ENCODE results near the gene LARP1B. TPM values are rescaled to one million over a fixed set of nuclear protein-coding genes. Genes with fewer than 3 reads are reported as not detected.
A peak's percentile ranks its signal among the peaks of the same experiment; 100 is the strongest.

LARP1B gene
- total and polyA plus RNA-seq, 2 of the 8 experiments (the other 6 are each of a cell fraction or from before 2014, with no cell fraction given): 10.6 to 47.0 TPM

DNA sequence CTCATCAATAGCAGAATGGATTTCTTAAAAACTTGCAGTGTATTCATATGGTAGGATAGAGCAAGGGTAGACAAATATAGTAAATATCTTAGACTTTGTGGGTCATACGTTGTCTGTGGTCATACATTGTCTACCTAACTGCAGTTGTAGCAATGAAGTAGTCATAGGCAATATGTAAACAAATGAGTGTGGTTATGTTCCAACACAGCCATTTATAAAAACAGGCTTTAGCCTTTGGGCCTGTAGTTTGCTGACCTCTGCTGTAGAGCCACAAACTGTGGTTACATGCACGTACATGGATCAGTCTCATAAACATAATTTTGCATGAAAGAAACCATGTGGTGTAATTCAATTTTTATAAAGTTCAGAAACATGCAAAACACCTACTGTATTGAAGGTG, 98.9 kb downstream of the LARP1B start:
- FAIRE-seq: peak; percentile 7
- H3K4me2 ChIP-seq (ENCODE audit: insufficient read depth in 1 of 2, low read depth in 2 of 2, low read length in 2 of 2): no peak overlapping the region

More for the DNA sequence above, 98.9 kb downstream of the LARP1B start:
- no peaks in the 10 kb centered on the region for H3K79me2 ChIP-seq (ENCODE audit: control insufficient read depth in 1 of 2, insufficient read depth in 2 of 2, low read length in 2 of 2)
- TF ChIP-seq JUND (IDR thresholded peaks at IDR 0.05; ENCODE audit: low read length) (no peak), KDM5A (IDR thresholded peaks at IDR 0.05; ENCODE audit: low read length) (no peak)
- H2BK120ac ChIP-seq (replicated peaks; ENCODE audit: low read depth, low read length): no peak overlapping the region
- H3K4ac ChIP-seq (replicated peaks; ENCODE audit: insufficient read length, low read depth, low read length): no peak overlapping the region
- no peak overlapping the region for H3K4me3 ChIP-seq (ENCODE audit: extremely low read depth in 1 of 4, insufficient read depth in 2 of 4, low read depth in 3 of 4, low read length in 4 of 4)
- no peak overlapping the region for H3K9ac ChIP-seq (replicated peaks in 1 of 4; ENCODE audit: extremely low read depth in 1 of 4, low read depth in 3 of 4, low read length in 3 of 4)
- H4K20me1 ChIP-seq (replicated peaks in 1 of 2; ENCODE audit: control insufficient read depth in 1 of 2, insufficient read depth in 2 of 2, low read length in 2 of 2): no peaks in the 10 kb centered on the region
- no peak overlapping the region for H2AK5ac ChIP-seq (ENCODE audit: low read depth, low read length)
- no peak overlapping the region for H2BK12ac ChIP-seq (ENCODE audit: low read depth, low read length)
- no peak overlapping the region for H4K5ac ChIP-seq (ENCODE audit: insufficient read length, low read depth, low read length)
- H3K27ac ChIP-seq (ENCODE audit: low read depth, low read length): no peak overlapping the region
- H2BK5ac ChIP-seq (ENCODE audit: low read depth, low read length): no peak overlapping the region
- CTCF ChIA-PET (ENCODE audit: partially characterized antibody): interaction anchor here (1.7 kb wide), 1 partner anchor 91 kb away, joined by 5 read pairs; no protein-coding TSS in a partner anchor
- H2BK20ac ChIP-seq (ENCODE audit: low read length): no peak overlapping the region
- no peak overlapping the region for H4K91ac ChIP-seq (replicated peaks; ENCODE audit: insufficient read length, low read length)
- no peak overlapping the region for H3K14ac ChIP-seq (ENCODE audit: insufficient read length)
- peaks cover 0 to 12% (median 0%) of the 10 kb centered on the region in 4 experiments; a peak in 1 of 8 replicates for H3K36me3 ChIP-seq (ENCODE audit: control insufficient read depth in 2 of 4, insufficient read depth in 4 of 4, low read length in 3 of 4)
- H3K79me1 ChIP-seq (ENCODE audit: low read depth, low read length): no peaks in the 10 kb centered on the region
- H3K23ac ChIP-seq (ENCODE audit: insufficient read length): no peak overlapping the region
- DNase-seq (ENCODE audit: low read depth in 1 of 2, low spot score in 2 of 2): no peak
- 82% methylated on average over 2 of the region's 2 CpGs; no CpG with 5 or more reads in 1 of the 2 experiments for WGBS, 2 experiments (ENCODE audit: extremely low coverage in 1 of 2, insufficient coverage in 1 of 2, insufficient read length in 1 of 2, insufficient replicate concordance in 2 of 2, low coverage in 1 of 2, low lambda C conversion rate in 2 of 2, missing lambda C conversion rate in 1 of 2)
- POLR2A ChIA-PET (ENCODE audit: partially characterized antibody): no interaction called here
- H3K18ac ChIP-seq (ENCODE audit: extremely low read depth, low read length): no peak overlapping the region
- no peak overlapping the region for H2BK15ac ChIP-seq (ENCODE audit: low read length)
- H3K9me3 ChIP-seq (ENCODE audit: insufficient read depth in 2 of 2, low read depth in 1 of 2, low read length in 1 of 2): peaks cover 0 to 9% of the 10 kb centered on the region in 2 experiments; a peak in 1 of 4 replicates
- peaks cover 0 to 3% (median 1%) of the 10 kb centered on the region in 4 experiments; a peak in 2 of 7 replicates for H3K4me1 ChIP-seq (replicated peaks in 1 of 4; ENCODE audit: control insufficient read depth in 3 of 4, insufficient read depth in 4 of 4, low read length in 3 of 4)
- no peak overlapping the region for H2AFZ ChIP-seq (ENCODE audit: low read length)
- no peak overlapping the region for H3K56ac ChIP-seq (replicated peaks; ENCODE audit: insufficient read length, low read depth, low read length)
- no peak overlapping the region for H4K8ac ChIP-seq (ENCODE audit: extremely low read depth, insufficient read depth, low read length)
- no peaks in the 10 kb centered on the region for H3K23me2 ChIP-seq (ENCODE audit: low read depth, low read length)
- H3K27me3 ChIP-seq (replicated peaks in 1 of 4; ENCODE audit: control insufficient read depth in 3 of 4, extremely low read depth in 1 of 4, insufficient read depth in 3 of 4, low read length in 3 of 4): no peaks in the 10 kb centered on the region

Data from H1 (cell line).